SK-N-MC (cell line): ENCODE measurements around the gene SLC22A13.

Experiments used
- EZH2 ChIP-seq: fragments of 200-600 bp; sonication (generic); IDR thresholded peaks from one replicate; pipeline ENCODE4 v1.6.1; 2017; ENCODE audit warnings: antibody characterized with exemption
- FOXP2 ChIP-seq: optimal IDR thresholded peaks from 2 replicates; pipeline ENCODE3; 2011; ENCODE audit warnings: mild to moderate bottlenecking, moderate library complexity; ENCODE audit not compliant: insufficient read depth; ENCODE audit errors: extremely low read length, control extremely low read depth
- POLR2AphosphoS5 ChIP-seq: IDR thresholded peaks from 2 replicates; pipeline ENCODE4 v1.6.1; 2012; ENCODE audit warnings: mild to moderate bottlenecking, low read depth, low read length, borderline replicate concordance

DNA sequence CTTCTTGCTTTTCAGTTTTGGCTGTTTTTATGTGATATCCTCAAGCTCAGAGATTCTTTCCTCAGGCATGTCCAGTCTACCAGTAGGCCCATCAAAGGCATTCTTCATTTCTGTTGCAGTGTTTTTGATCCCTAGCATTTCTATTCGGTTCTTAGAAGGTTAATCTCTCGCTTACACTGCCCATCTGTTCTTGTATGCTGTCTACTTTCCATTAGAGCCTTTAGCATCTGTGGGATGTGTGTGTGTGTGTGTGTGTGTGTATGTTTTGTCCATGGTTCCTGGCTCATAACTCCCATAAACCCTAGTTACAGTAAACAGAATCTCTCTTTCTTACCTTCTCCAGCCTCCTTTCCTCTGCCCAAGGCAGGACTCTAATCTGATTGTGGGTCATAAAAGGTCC, 5.1 kb upstream of the SLC22A13 start:
- no peak for TF ChIP-seq POLR2AphosphoS5
- no peak for TF ChIP-seq EZH2
- no peak for TF ChIP-seq FOXP2
